ENCODE measurements around the gene RALGAPA2.

RALGAPA2 gene

GRCh38 chr20:20535051-20535450, 177.4 kb downstream of the RALGAPA2 start:
- DNase-seq (ENCODE audit: low read depth) = no peak

- DNase-seq (ENCODE audit: low read depth) = no peak
Observed at GRCh38 chr20:20531283-20531682, 181.2 kb downstream of the RALGAPA2 start.

GRCh38 chr20:20530428-20531151, 181.9 kb downstream of the RALGAPA2 start:
- no peak for DNase-seq (ENCODE audit: low read depth)

- no peak for DNase-seq (ENCODE audit: low read depth)
Observed at GRCh38 chr20:20529597-20529996, 182.8 kb downstream of the RALGAPA2 start.

- no peak for DNase-seq (ENCODE audit: low read depth)
Observed at GRCh38 chr20:20528861-20529260, 183.6 kb downstream of the RALGAPA2 start.

- DNase-seq (ENCODE audit: low read depth) = no peak
Observed at GRCh38 chr20:20527661-20528060, 184.8 kb downstream of the RALGAPA2 start.

- DNase-seq (ENCODE audit: low read depth) = no peak
Observed at GRCh38 chr20:20525756-20526155, 186.7 kb downstream of the RALGAPA2 start.

- DNase-seq (ENCODE audit: low read depth) = no peak
Observed at GRCh38 chr20:20525214-20525613, 187.2 kb downstream of the RALGAPA2 start.

GRCh38 chr20:20524756-20525155, 187.7 kb downstream of the RALGAPA2 start:
- DNase-seq (ENCODE audit: low read depth) = no peak

GRCh38 chr20:20521736-20522135, 190.7 kb downstream of the RALGAPA2 start:
- no peak for DNase-seq (ENCODE audit: low read depth)

GRCh38 chr20:20520776-20521175, 191.7 kb downstream of the RALGAPA2 start:
- peak; percentile 64 for DNase-seq (ENCODE audit: low read depth)

- DNase-seq (ENCODE audit: low read depth) = no peak
Observed at GRCh38 chr20:20519269-20519668, 193.2 kb downstream of the RALGAPA2 start.

- DNase-seq (ENCODE audit: low read depth) = no peak
Observed at GRCh38 chr20:20518263-20518662, 194.2 kb downstream of the RALGAPA2 start.

- no peak for DNase-seq (ENCODE audit: low read depth)
Observed at GRCh38 chr20:20517296-20517695, 195.1 kb downstream of the RALGAPA2 start.

- DNase-seq (ENCODE audit: low read depth) = no peak
Observed at GRCh38 chr20:20513720-20514119, 198.7 kb downstream of the RALGAPA2 start.

GRCh38 chr20:20505554-20505953, 206.9 kb downstream of the RALGAPA2 start:
- DNase-seq (ENCODE audit: low read depth) = no peak

- no peak for DNase-seq (ENCODE audit: low read depth)
Observed at GRCh38 chr20:20503777-20504530, 208.5 kb downstream of the RALGAPA2 start.

- no peak for DNase-seq (ENCODE audit: low read depth)
Observed at GRCh38 chr20:20501128-20501527, 211.3 kb downstream of the RALGAPA2 start.

GRCh38 chr20:20500312-20500711, 212.1 kb downstream of the RALGAPA2 start:
- no peak for DNase-seq (ENCODE audit: low read depth)

GRCh38 chr20:20499439-20499838, 213.0 kb downstream of the RALGAPA2 start:
- no peak for DNase-seq (ENCODE audit: low read depth)

GRCh38 chr20:20498076-20498861, 214.2 kb downstream of the RALGAPA2 start:
- peak; percentile 51 for DNase-seq (ENCODE audit: low read depth)

GRCh38 chr20:20497242-20497978, 215.0 kb downstream of the RALGAPA2 start:
- no peak for DNase-seq (ENCODE audit: low read depth)

Data from EH (cell line).